Fibroblast of skin of right quadriceps (primary cell): ENCODE data around the gene CA14.
A peak's percentile ranks its signal among the peaks of the same experiment; 100 is the strongest.
"Not testable (repeated sequence)": the region's sequence is repeated elsewhere in the genome, so short reads cannot be mapped to it uniquely, and the experiment has no call there.

Experiments
- DNase-seq: peaks from one replicate; pipeline ENCODE4 v3.0.0-alpha.2; 2013

The CA14 gene

GRCh38 chr1:150257624-150258585, at the start of gene CA14:
Gene CA14 (plus strand): TSS chr1:150257774. CDS start chr1:150258129, 355 bp downstream.
- DNase-seq, result no peak

- not testable (repeated sequence) for DNase-seq
Observed at GRCh38 chr1:150208460-150208859, 49.1 kb upstream of the CA14 start.

GRCh38 chr1:150210091-150210490, 47.5 kb upstream of the CA14 start:
- no peak for DNase-seq

GRCh38 chr1:150210706-150211105, 46.9 kb upstream of the CA14 start:
- no peak for DNase-seq

DNA sequence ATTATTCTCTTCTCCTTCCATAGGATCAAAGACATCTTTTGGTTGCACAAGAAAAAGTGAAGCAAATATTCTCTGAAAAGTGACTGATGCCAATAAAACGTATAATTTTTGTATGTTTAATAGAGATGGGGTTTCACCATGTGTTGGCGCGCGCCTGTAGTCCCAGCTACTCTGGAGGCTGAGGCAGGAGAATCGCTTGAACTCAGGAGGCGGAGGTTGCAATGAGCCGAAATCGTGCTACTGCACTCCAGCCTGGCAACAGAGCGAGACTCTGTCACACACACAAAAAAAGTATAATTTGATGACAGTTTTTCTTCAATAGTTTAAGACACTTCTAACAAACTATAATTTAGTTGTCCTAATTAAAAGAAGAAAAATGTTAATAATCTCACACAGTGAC, 45.5 kb upstream of the CA14 start:
- no peak for DNase-seq

GRCh38 chr1:150213170-150214098, 44.1 kb upstream of the CA14 start:
- DNase-seq, result peak; percentile 93

DNA sequence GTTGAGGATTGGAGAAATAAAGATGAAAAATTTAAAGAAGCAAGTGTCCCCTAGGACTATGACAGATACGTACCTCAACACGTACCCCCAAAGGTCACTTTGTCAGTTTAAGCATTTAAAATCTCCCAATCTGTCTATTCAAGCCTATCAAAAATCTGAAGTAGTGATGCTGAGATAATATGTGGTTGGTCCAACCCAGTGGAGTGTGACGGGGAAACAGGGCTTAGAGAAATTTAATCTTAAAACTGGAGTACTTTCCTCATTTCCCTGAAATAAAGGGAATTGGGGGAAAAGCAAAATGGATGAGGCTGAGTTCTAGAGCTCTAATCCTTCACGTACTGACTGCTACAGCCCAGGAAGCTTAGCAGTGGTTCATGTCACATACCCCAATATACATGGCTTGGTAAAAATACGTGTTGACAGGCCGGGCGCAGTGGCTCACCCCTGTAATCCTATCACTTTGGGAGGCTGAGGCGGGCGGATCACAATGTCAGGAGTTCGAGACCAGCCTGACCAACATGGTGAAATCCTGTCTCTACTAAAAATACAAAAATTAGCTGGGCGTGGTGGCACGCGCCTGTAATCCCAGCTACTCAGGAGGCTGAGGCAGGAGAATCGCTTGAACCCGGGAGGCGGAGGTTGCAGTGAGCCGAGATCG, 43.3 kb upstream of the CA14 start:
- DNase-seq, result not testable (repeated sequence)

DNA sequence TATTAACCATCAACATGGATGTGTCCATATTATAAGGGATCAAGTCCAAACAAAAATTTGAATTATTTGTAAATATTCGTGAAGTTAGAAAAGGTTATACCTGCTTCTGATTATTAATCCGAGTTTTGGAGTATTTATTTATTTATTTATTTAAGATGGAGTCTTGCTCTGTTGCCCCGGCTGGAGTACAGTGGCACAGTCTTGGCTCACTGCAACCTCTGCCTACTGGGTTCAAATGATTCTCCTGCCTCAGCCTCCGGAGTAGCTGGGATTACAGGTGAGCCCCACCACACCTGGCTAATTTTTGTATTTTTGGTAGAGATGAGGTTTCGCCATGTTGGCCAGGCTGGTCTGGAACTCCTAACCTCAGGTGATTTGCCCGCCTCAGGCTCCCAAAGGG, 41.7 kb upstream of the CA14 start:
- DNase-seq, result not testable (repeated sequence)

- DNase-seq, result peak; percentile 28
Observed at GRCh38 chr1:150221552-150221951, 36.0 kb upstream of the CA14 start.

GRCh38 chr1:150224983-150225382, 32.6 kb upstream of the CA14 start:
- no peak for DNase-seq

- DNase-seq, result no peak
Observed at GRCh38 chr1:150225546-150225945, 32.0 kb upstream of the CA14 start.

DNA sequence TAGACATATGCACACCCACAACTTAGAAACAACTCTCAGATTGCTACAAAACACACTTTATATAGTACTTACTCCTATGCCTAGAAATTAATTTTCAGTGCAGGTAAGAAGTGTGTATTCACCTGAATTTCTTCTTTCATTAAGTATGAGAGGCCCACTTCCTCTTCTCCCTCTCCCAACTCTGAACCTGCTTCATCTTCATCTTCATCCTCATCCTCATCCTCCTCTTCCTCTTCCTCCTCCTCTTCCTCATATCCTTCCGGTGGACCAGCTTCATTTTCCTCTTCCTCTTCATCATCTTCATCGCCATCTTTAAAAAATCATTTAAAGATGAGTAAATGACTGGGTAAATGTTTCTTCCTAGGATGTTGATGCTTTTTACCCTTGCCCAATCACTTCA, 31.1 kb upstream of the CA14 start:
- DNase-seq, result no peak

DNA sequence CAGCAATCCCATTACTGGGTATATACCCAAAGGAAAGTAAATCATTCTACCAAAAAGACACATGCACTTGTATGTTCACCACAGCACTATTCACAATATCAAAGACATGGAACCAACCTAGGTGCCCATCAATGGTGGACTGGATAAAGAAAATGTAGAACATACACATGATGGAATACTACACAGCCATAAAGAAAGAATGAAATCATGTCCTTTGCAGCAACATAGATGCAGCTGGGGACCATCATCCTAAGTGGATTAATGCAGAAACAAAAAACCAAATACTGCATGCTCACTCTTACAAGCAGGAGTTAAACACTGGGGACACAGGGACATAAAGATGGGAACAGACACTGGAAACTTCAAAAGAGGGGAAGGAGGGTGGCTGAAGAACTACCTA, 30.3 kb upstream of the CA14 start:
- no peak for DNase-seq

DNA sequence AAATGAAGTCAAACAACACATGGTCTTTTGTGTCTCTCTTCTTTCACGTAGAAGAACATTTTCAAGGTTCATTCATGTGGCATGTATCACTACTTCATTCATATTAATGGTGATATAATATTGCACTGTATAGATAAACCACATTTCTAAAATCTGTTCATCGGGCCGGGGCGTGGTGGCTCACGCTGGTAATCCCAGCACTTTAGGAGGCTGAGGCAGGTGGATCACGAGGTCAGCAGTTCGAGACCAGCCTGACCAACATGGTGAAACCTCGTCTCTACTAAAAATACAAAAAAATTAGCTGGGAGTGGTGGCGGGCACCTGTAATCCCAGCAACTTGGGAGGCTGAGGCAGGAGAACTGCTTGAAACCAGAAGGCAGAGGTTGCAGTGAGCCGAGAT, 29.3 kb upstream of the CA14 start:
- DNase-seq, result not testable (repeated sequence)

- not testable (repeated sequence) for DNase-seq
Observed at GRCh38 chr1:150232921-150233320, 24.7 kb upstream of the CA14 start.

- no peak for DNase-seq
Observed at GRCh38 chr1:150233359-150234308, 23.9 kb upstream of the CA14 start.

- DNase-seq, result no peak
Observed at GRCh38 chr1:150234309-150234565, 23.3 kb upstream of the CA14 start.

DNA sequence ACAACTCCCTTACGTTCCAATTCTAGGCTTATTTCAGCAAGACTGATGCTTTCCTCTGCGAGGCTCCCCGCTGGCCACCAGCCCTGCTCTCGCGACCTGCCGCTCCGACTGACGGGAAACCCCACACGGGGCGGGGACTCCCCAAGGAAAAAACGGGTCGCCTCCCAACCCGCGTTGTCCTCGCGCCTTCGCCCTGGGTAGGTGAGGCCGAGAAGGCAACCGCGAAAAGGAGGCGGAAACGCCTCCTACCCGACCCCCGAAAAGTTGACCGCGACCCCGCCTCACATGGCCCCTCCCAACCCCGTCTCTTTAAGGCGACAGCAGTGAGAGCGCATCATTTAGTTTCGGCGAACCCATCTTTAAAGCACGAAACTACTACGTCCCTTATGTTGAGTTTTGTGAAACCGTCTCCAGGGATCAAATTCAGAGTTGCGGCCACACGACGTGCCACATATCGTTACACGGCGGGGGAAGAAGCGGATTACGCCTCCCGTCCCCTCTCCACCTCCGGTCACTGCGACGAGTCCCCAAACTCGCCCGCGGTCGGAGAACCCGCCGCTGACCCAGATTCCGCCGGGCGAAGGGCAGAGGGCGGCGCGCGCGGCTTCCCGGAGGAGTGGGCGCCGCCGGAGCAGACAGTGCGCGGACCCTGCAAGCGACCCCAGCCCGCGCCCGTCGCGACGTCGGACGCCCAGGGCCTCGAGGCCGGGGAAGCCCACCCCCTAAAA, 22.8 kb upstream of the CA14 start:
- DNase-seq, result peak; percentile 66

DNA sequence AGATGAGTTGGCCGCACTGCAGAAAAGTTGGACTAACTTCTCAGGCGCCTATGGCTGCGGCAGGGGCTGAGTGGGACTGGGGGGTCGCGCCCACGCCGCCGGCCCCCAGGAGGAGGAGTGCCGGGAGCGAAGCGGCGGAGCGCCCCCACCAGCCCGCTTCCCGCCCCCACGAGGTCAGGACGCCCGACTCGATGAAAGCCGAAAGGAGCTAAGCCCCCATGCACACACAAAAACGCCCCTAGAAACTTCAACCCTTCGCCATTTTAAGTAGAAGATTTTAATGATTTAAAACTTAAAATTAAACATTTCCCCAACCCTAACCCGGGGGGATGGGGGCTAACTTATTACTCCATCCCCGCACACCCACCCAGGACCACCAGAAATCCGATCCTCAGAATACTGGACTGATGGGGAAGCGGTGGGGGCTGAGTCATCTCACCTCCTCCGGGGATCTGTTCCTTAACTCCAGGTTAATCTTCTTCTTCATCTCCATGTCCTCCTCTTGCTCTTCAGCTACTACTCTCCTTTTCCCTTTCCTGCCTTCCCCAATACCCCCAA, 22.2 kb upstream of the CA14 start:
- no peak for DNase-seq

- DNase-seq, result peak; percentile 100
Observed at GRCh38 chr1:150235852-150236613, 21.5 kb upstream of the CA14 start, which contains the start of gene ANP32E. Gene ANP32E (minus strand): TSS chr1:150236112. CDS start chr1:150235786, 326 bp downstream.
